TTC549 (cell line): ENCODE data around the gene C10orf71.

Experiments
- FAIRE-seq: peaks from 2 replicates; lab custom pipeline; 2012; peaks lifted over from hg19 to GRCh38; lab: Jason Lieb, UNC

C10orf71 gene, protein sequence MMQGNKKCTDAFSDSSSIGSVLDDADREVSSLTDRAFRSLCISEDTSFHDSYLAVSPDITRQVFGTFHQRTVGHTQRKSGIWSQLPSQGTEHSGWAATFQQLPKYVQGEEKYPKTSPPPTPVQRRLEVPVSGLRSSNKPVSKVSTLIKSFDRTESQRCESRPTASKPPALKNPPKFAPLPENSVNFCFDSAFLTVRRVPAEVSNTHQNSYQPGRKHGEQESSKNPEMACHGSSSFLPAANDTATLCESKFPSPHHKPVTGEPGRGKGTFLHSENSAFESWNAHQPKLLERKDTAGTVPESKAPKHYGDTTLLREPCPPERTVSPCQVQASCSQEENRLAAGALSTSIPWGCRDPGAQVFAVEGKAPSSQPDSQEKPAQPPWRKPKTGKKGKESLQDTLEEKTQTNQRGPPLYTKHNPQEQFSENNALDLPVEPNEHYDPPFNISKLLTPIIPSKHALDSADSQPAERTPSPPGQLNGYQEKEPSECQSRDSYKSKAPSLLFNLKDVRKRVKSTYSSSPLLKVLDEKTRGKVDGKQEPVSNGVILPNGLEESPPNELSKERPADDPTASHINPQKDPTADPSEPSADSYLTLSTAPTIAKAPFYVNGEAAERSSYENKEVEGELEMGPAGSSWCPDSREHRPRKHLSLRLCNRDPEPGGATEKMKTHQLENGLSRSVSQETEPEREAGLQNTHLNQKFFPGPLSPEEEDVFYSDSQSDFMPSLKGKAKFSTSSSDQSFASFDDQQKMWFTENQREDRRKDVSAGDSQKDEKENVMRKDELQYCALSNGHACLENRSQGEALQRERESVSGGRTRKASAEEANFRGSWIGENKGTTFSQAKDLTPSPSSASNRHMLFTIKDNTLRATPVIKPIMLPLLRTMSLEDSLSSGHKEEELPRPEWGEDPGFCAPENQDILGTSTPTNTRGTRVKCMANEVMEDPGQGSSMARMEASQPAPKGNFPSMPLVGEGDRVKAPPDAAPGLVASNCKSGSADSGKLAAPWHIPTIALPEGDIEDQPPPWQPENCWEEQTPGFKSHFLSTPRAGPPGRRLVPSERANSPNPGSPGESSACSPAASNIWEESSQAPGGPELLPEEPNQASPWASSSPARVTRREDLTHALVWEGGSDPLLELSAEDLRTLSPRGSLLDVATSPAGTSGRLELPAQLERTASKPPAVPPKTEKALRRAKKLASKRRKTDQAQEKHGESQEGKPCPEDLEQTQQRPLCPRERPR (N-terminal part only)

DNA sequence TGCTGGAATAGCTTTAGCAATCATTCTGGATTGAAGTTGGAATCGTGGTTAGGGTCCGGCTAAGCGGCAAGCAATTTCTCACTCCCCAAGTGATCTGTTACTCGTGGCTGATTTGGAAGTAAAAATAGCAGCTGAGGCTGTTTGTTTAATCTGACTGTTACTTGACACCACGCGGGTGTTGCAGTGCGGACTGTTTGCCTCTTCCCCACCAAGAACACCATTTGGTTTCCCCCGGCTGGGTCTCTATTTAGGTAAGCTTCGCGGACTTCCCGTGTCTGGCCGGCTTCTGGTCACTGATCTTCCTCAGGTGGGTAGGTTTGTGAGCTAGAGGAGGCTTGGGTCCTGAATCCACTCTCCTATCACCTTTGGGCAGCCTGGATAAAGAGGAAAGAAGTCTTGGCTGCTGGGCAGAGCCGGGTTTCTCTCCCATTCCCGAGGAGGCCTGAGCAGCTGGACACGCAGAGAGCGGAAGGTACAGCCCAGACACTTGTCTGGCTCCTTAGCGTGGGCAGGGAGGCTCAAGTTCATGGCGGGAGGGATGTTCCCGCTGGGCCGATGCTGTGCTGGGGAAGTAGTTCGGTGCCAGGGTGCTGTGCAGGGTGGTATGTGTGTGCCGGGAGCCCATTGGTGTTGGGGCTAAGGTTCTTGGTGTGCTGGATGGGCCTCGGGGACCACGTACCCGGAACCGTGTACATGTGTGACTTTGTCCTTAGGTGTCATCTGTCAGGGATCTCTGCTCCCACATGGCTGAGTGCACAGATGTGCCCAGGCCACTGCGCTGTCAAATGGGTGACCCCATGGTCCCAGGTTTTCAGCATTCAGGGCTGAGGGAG is at the start of gene C10orf71:
C10orf71 (plus strand) TSS at position 188 of the 833 bp plus-strand sequence. CDS start 23,376 bp downstream, outside the sequence.
- no peak for FAIRE-seq

DNA sequence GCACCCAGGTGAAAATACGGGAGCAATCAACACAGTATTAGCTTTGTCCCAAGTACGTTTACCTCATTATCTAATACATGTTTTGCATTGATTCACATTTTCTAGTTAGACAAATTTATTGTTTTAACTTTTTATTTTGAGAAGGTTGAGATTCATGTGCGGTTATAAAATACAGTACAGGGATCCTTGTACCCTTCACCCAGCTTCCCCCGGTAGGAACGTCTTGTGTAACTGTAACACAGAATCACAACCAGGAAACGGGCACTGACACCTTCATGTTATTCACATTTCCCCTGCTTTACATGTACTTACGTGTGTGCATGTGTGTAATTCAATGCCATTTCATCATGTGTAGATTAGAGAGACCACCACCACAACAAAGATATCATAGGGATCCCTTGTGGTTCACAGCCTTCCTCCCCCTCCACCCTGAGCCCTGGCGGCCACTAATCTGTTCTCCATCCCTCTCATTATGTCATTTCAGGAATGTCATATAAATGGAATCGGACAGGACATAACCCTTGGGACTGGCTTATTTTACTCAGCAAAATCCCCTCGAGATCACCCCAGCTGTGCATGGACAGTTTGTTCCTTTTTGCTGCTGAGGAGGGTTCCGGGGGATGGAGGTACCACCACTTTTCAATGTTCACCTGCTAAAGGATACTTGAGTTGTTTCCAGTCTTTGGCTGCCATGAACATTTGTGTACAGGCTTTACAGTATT is 46.5 kb upstream of the C10orf71 start:
- FAIRE-seq: no peak

DNA sequence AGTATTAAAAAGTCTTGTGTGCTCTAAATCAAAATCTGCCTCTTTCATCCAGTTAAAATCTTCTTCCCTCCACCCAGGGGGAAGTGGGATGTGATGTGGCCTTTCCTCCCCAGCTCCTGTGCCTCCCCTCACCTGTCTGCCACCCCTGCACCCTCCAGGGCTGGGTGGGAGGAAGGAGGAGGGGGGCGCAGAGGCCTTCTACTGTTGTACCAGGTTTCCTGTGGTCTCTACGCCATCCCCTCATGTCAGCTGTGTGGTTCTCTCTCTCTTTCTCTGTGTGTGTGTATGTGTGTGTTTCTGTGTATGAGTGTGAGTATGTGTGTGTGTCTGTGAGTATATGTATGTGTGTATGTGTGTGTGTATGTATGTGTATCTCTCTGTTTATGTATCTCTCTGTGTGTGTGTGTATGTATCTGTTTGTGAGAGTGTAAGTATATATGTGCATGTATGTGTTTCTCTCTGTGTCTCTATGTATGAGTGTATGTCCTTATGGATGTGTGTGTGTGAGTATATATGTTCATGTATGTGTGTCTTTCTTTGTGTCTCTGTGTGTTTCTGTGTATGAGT is 45.5 kb upstream of the C10orf71 start:
- no peak for FAIRE-seq

DNA sequence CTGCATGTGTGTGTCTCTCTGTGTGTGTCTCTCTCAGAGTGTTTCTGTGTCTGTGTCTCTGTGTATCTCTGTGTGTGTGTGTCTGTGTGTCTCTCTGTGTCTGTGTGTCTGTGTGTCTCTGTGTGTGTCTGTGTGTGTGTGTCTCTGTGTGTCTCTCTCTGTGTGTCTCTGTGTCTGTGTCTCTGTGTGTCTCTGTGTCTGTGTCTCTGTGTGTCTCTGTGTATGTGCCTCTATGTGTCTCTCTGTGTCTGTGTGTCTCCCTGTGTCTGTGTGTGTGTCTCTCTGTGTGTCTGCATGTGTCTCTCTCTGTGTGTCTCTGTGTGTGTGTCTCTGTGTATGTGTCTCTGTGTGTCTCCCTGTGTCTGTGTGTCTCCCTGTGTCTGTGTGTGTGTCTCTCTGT is 44.8 kb upstream of the C10orf71 start:
- no peak for FAIRE-seq

GRCh38 chr10:49254556-49255318 is 44.2 kb upstream of the C10orf71 start:
- no peak for FAIRE-seq

GRCh38 chr10:49255883-49256282 is 43.1 kb upstream of the C10orf71 start:
- no peak for FAIRE-seq

- no peak for FAIRE-seq
These were observed 41.8 kb upstream of the C10orf71 start for GRCh38 chr10:49257154-49257553.

GRCh38 chr10:49257626-49258349 is 41.2 kb upstream of the C10orf71 start:
- FAIRE-seq: no peak

- no peak for FAIRE-seq
These were observed 40.7 kb upstream of the C10orf71 start for GRCh38 chr10:49258350-49258683.

GRCh38 chr10:49260644-49261296 is 38.2 kb upstream of the C10orf71 start:
- FAIRE-seq: no peak

GRCh38 chr10:49263591-49263990 is 35.4 kb upstream of the C10orf71 start:
- no peak for FAIRE-seq

- FAIRE-seq: no peak
These were observed 34.7 kb upstream of the C10orf71 start for GRCh38 chr10:49264177-49264677.

GRCh38 chr10:49265885-49266284 is 33.1 kb upstream of the C10orf71 start:
- no peak for FAIRE-seq

DNA sequence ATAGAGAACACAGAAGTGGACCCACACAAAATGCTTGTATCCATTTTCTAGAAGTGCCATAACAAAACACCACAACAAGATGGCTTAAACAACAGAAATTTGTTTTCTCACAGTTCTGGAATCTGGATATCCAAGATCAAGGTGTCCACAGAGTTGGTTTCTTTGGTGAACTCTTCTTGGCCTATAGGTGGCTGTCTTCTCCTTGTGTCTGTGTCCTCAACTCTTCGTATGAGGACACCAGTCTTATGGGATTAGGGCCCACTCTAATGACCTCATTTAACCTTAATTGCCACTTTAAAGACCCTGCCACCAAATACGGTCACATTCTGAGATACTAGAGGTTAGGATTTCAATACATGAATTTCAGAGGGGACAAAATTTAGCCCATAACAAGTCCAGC is 30.8 kb upstream of the C10orf71 start:
- FAIRE-seq: no peak

DNA sequence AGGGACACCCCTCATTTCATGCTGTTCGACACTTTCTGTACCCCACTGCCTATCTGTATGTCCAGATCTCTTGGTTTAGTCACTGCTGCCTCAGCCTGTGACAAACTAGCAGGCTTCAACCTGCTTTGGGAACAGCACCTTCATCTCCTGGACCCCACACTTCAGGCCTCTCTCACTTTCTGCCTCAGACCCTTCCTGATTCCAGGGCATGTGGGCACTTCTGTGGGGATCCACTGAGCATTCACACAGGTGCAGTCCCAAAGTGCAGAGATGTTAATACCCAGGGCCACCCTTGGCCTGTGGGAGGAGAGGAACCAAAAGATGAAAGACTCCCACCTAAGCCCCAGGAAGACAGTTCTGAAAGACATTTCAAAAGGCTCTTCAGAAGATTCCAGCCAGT is 29.4 kb upstream of the C10orf71 start:
- no peak for FAIRE-seq

GRCh38 chr10:49270565-49270964 is 28.4 kb upstream of the C10orf71 start:
- no peak for FAIRE-seq

- no peak for FAIRE-seq
These were observed 27.6 kb upstream of the C10orf71 start for GRCh38 chr10:49271346-49271745.

DNA sequence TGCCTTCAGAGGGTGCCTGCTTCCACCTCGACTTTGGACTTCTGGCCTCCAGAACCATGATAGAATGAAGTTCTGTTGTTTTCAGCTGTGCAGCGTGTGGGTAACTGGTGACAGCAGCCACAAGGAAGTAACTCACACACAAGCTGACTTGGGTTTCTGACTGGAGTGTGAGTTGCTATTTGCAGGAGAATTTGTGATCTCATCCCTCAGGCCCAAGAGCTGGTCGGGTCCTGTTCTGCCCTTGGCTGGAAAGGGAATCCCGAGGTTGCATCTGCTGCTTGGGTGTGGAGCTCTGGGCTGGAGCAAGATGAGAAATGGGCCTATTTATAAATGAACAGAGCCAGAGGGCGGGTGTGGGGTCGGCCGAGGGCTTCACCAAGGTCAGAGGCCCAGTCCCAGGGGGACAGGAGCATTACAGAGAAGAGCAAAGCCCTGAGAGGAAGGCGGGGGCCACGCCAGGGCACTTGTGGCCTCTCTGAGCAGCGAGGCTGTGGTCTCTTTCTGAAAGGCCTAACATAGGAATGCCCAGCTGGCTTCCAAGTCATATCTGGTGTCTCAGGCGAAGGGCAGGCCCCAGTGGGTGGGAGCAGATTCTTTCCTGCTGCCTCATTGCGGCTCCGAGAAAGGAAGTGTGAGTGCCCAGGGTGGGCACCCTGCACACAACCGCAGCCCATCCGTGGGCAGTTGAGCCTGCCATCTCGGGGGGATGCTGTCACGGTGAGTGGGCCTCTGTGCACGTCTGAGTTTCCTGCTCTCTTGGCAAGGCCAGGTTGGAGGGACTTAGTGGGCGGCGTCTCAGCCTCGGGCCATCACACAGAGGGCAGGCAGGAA is 26.5 kb upstream of the C10orf71 start:
- FAIRE-seq: no peak
